HepG2 (cell line): Measurements from ENCODE around the gene CRYZ. TPM values are rescaled to one million over a fixed set of nuclear protein-coding genes. Genes with fewer than 3 reads are reported as not detected.

Experiments
- ZBTB1 ChIP-seq: sonication (generic); formaldehyde crosslinking; IDR thresholded peaks from 2 replicates; pipeline ENCODE4 v1.4.0; 2020; ENCODE audit warnings: missing genetic modification reagents, borderline replicate concordance
- polyA plus RNA-seq, 8 experiments: library from polyadenylated mRNA; depleted of rRNA in 3 of 8; stranded (reverse) in 7 of 8; unstranded in 1 of 8; fragments of >200 nt; fragmentation: Illumina TruSeq in 4 of 8; extraction: Trizol in 4 of 8; gene quantifications; 2 replicates each; pipeline versions ENCODE4 v1.2.1 to v1.2.3, GENCODE V29; 2011 to 2016; ENCODE audit warnings: low read depth in 4 of 8, missing spikeins in 1 of 8, mixed read lengths in 1 of 8; ENCODE audit not compliant: insufficient read depth in 1 of 8
- total RNA-seq, 5 experiments: library from RNA; depleted of rRNA; stranded (reverse); fragments of >200 nt; fragmentation: Illumina TruSeq; extraction: Trizol; gene quantifications; 2 replicates each; pipeline ENCODE4 v1.2.3, GENCODE V29; 2016; ENCODE audit warnings: low read depth in 1 of 5
- TF ChIP-seq, protein P1 (sequence below), 2 experiments: fragments of 450-650 bp in 1 of 2; sonication (generic) in 1 of 2; formaldehyde crosslinking in 1 of 2; IDR thresholded peaks; 2 replicates each; pipeline versions ENCODE4 v1.6.1 to v1.8.0; 2016 to 2022; ENCODE audit warnings: antibody characterized with exemption in 1 of 2, mild to moderate bottlenecking in 1 of 2, missing genetic modification reagents in 1 of 2
- TF ChIP-seq, protein P2 (sequence below): sonication (generic); formaldehyde crosslinking; IDR thresholded peaks from 2 replicates; pipeline ENCODE4 v1.4.0; 2020; ENCODE audit warnings: missing genetic modification reagents, borderline replicate concordance
- TF ChIP-seq, protein P3 (sequence below): sonication (generic); IDR thresholded peaks from 2 replicates; pipeline ENCODE4 v1.6.1; 2016; ENCODE audit warnings: low read depth, borderline replicate concordance
- TF ChIP-seq, protein P4 (sequence below): fragments of 450-650 bp; IDR thresholded peaks from 2 replicates; pipeline ENCODE4 v1.6.1; 2016
- TF ChIP-seq, protein P5 (sequence below): sonication (generic); formaldehyde crosslinking; IDR thresholded peaks from 2 replicates; pipeline ENCODE4 v1.4.0; 2020; ENCODE audit warnings: missing genetic modification reagents, borderline replicate concordance

The CRYZ gene
- total and polyA plus RNA-seq, 2 of the 13 experiments (the other 11 are each of a cell fraction or from before 2014, with no cell fraction given) = 115 to 211 TPM

DNA sequence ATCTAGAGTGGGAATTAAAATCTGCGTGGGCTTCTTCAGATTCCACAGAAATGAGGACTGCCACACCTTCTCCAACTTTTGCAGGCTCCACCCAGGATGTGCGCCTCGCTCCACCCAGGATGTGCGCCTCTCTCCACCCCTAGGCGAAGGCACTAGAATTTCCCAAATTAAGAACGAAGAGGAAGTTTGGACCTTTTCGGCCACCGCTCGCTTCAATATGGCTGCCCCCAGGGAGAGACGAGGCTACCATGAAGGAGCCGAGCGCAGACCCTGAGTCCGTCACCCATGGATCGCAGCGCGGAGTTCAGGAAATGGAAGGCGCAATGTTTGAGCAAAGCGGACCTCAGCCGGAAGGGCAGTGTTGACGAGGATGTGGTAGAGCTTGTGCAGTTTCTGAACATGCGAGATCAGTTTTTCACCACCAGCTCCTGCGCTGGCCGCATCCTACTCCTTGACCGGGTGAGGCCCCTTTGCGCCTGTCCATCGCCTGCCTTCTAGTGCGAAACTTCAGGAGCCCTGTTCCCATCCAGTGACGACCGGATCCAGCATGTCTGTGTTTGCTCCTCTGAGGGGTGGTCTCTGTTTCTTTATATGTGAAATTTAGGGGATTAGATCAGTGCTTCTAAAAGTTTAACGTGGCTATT lies at the start of gene CRYZ, which contains the start of gene TYW3 (continued):
- TF ChIP-seq, protein P1, sequence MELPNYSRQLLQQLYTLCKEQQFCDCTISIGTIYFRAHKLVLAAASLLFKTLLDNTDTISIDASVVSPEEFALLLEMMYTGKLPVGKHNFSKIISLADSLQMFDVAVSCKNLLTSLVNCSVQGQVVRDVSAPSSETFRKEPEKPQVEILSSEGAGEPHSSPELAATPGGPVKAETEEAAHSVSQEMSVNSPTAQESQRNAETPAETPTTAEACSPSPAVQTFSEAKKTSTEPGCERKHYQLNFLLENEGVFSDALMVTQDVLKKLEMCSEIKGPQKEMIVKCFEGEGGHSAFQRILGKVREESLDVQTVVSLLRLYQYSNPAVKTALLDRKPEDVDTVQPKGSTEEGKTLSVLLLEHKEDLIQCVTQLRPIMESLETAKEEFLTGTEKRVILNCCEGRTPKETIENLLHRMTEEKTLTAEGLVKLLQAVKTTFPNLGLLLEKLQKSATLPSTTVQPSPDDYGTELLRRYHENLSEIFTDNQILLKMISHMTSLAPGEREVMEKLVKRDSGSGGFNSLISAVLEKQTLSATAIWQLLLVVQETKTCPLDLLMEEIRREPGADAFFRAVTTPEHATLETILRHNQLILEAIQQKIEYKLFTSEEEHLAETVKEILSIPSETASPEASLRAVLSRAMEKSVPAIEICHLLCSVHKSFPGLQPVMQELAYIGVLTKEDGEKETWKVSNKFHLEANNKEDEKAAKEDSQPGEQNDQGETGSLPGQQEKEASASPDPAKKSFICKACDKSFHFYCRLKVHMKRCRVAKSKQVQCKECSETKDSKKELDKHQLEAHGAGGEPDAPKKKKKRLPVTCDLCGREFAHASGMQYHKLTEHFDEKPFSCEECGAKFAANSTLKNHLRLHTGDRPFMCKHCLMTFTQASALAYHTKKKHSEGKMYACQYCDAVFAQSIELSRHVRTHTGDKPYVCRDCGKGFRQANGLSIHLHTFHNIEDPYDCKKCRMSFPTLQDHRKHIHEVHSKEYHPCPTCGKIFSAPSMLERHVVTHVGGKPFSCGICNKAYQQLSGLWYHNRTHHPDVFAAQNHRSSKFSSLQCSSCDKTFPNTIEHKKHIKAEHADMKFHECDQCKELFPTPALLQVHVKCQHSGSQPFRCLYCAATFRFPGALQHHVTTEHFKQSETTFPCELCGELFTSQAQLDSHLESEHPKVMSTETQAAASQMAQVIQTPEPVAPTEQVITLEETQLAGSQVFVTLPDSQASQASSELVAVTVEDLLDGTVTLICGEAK (IDR thresholded peaks at IDR 0.05) = no peak
- TF ChIP-seq, protein P1 (CRISPR knock-in tag; IDR thresholded peaks at IDR 0.05) = peak; percentile 87
- TF ChIP-seq, protein P2, sequence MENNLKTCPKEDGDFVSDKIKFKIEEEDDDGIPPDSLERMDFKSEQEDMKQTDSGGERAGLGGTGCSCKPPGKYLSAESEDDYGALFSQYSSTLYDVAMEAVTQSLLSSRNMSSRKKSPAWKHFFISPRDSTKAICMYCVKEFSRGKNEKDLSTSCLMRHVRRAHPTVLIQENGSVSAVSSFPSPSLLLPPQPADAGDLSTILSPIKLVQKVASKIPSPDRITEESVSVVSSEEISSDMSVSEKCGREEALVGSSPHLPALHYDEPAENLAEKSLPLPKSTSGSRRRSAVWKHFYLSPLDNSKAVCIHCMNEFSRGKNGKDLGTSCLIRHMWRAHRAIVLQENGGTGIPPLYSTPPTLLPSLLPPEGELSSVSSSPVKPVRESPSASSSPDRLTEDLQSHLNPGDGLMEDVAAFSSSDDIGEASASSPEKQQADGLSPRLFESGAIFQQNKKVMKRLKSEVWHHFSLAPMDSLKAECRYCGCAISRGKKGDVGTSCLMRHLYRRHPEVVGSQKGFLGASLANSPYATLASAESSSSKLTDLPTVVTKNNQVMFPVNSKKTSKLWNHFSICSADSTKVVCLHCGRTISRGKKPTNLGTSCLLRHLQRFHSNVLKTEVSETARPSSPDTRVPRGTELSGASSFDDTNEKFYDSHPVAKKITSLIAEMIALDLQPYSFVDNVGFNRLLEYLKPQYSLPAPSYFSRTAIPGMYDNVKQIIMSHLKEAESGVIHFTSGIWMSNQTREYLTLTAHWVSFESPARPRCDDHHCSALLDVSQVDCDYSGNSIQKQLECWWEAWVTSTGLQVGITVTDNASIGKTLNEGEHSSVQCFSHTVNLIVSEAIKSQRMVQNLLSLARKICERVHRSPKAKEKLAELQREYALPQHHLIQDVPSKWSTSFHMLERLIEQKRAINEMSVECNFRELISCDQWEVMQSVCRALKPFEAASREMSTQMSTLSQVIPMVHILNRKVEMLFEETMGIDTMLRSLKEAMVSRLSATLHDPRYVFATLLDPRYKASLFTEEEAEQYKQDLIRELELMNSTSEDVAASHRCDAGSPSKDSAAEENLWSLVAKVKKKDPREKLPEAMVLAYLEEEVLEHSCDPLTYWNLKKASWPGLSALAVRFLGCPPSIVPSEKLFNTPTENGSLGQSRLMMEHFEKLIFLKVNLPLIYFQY (CRISPR knock-in tag) = 0 out of 2 replicates have a peak, but pooled peaks have one; percentile 47
- no peak for TF ChIP-seq ZBTB1 (CRISPR knock-in tag)
- TF ChIP-seq, protein P3, sequence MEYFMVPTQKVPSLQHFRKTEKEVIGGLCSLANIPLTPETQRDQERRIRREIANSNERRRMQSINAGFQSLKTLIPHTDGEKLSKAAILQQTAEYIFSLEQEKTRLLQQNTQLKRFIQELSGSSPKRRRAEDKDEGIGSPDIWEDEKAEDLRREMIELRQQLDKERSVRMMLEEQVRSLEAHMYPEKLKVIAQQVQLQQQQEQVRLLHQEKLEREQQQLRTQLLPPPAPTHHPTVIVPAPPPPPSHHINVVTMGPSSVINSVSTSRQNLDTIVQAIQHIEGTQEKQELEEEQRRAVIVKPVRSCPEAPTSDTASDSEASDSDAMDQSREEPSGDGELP = 0 out of 2 replicates have a peak, but pooled peaks have one; percentile 11
- TF ChIP-seq, protein P4, sequence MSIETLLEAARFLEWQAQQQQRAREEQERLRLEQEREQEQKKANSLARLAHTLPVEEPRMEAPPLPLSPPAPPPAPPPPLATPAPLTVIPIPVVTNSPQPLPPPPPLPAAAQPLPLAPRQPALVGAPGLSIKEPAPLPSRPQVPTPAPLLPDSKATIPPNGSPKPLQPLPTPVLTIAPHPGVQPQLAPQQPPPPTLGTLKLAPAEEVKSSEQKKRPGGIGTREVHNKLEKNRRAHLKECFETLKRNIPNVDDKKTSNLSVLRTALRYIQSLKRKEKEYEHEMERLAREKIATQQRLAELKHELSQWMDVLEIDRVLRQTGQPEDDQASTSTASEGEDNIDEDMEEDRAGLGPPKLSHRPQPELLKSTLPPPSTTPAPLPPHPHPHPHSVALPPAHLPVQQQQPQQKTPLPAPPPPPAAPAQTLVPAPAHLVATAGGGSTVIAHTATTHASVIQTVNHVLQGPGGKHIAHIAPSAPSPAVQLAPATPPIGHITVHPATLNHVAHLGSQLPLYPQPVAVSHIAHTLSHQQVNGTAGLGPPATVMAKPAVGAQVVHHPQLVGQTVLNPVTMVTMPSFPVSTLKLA = no peak
- TF ChIP-seq, protein P5, sequence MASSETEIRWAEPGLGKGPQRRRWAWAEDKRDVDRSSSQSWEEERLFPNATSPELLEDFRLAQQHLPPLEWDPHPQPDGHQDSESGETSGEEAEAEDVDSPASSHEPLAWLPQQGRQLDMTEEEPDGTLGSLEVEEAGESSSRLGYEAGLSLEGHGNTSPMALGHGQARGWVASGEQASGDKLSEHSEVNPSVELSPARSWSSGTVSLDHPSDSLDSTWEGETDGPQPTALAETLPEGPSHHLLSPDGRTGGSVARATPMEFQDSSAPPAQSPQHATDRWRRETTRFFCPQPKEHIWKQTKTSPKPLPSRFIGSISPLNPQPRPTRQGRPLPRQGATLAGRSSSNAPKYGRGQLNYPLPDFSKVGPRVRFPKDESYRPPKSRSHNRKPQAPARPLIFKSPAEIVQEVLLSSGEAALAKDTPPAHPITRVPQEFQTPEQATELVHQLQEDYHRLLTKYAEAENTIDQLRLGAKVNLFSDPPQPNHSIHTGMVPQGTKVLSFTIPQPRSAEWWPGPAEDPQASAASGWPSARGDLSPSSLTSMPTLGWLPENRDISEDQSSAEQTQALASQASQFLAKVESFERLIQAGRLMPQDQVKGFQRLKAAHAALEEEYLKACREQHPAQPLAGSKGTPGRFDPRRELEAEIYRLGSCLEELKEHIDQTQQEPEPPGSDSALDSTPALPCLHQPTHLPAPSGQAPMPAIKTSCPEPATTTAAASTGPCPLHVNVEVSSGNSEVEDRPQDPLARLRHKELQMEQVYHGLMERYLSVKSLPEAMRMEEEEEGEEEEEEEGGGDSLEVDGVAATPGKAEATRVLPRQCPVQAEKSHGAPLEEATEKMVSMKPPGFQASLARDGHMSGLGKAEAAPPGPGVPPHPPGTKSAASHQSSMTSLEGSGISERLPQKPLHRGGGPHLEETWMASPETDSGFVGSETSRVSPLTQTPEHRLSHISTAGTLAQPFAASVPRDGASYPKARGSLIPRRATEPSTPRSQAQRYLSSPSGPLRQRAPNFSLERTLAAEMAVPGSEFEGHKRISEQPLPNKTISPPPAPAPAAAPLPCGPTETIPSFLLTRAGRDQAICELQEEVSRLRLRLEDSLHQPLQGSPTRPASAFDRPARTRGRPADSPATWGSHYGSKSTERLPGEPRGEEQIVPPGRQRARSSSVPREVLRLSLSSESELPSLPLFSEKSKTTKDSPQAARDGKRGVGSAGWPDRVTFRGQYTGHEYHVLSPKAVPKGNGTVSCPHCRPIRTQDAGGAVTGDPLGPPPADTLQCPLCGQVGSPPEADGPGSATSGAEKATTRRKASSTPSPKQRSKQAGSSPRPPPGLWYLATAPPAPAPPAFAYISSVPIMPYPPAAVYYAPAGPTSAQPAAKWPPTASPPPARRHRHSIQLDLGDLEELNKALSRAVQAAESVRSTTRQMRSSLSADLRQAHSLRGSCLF (CRISPR knock-in tag) = no peak
